HCT116 (cell line): ENCODE measurements around the gene HAND1.

Experiments used
- CEBPB ChIP-seq: IDR thresholded peaks from 2 replicates; pipeline ENCODE4 v1.6.1; 2012; ENCODE audit warnings: low read depth
- CTCF ChIP-seq, 3 experiments: fragments of 200-600 bp in 1 of 3; sonication (generic) in 1 of 3; IDR thresholded peaks in 2 of 3; conservative IDR thresholded peaks in 1 of 3; 2 replicates each; pipeline ENCODE4 v1.5.1; 2012 to 2017; ENCODE audit warnings: low read depth in 2 of 3, low read length in 2 of 3, antibody characterized with exemption in 1 of 3, borderline replicate concordance in 1 of 3, control low read depth in 1 of 3, mild to moderate bottlenecking in 1 of 3, mixed read lengths in 1 of 3, mixed run types in 1 of 3, moderate library complexity in 1 of 3; ENCODE audit not compliant: insufficient read depth in 1 of 3
- EZH2 ChIP-seq: fragments of 200-600 bp; sonication (generic); IDR thresholded peaks from 2 replicates; pipeline ENCODE4 v1.6.1; 2017; ENCODE audit warnings: antibody characterized with exemption, mixed run types
- MAX ChIP-seq: IDR thresholded peaks from 2 replicates; pipeline ENCODE4 v1.6.1; 2012
- POLR2A ChIP-seq: IDR thresholded peaks from 2 replicates; pipeline ENCODE4 v1.7.0; 2011; ENCODE audit warnings: borderline replicate concordance; ENCODE audit not compliant: insufficient read depth, insufficient read length; ENCODE audit errors: extremely low read depth
- POLR2AphosphoS5 ChIP-seq: IDR thresholded peaks from 2 replicates; pipeline ENCODE4 v1.6.1; 2011; ENCODE audit warnings: mild to moderate bottlenecking, low read depth, low read length, moderate library complexity
- RAD21 ChIP-seq: IDR thresholded peaks from 2 replicates; pipeline ENCODE4 v1.6.1; 2012; ENCODE audit warnings: low read depth, mild to moderate bottlenecking

- TF ChIP-seq CTCF (IDR thresholded peaks at IDR 0.05 in 2 of 3, conservative IDR thresholded peaks at IDR 0.05 in 1 of 3; ENCODE audit: borderline replicate concordance in 1 of 3, insufficient read depth in 1 of 3, low read depth in 2 of 3, low read length in 2 of 3) (no peak), CEBPB (no peak), POLR2AphosphoS5 (no peak), POLR2A (no peak), EZH2 (no peak), RAD21 (no peak), MAX (no peak)
Measured at GRCh38 chr5:154498994-154499393, 21.0 kb upstream of the HAND1 start.
